ENCODE data around the gene CMTM3. TPM values are rescaled to one million over a fixed set of nuclear protein-coding genes. Genes with fewer than 3 reads are reported as not detected.

CMTM3 gene
- total and polyA plus RNA-seq, 9 of the 15 experiments (the other 6 are each of a cell fraction or from before 2014, with no cell fraction given): 4.6 to 33.4 (median 17.5) TPM

GRCh38 chr16:66617728-66618127 is 13.2 kb downstream of the CMTM3 start (continued):
- TF ChIP-seq ZNF609 (CRISPR knock-in tag; IDR thresholded peaks at IDR 0.05; ENCODE audit: borderline replicate concordance) (no peak), NBN (IDR thresholded peaks at IDR 0.05; ENCODE audit: low read depth) (0 out of 2 replicates have a peak, but pooled peaks have one; percentile 35), E4F1 (CRISPR knock-in tag; IDR thresholded peaks at IDR 0.05; ENCODE audit: borderline replicate concordance) (no peak), CBX5 (IDR thresholded peaks at IDR 0.05; ENCODE audit: borderline replicate concordance, low read depth) (no peak), PML (IDR thresholded peaks at IDR 0.05; ENCODE audit: low read length) (peak; percentile 88), KAT8 (IDR thresholded peaks at IDR 0.05; ENCODE audit: low read depth) (no peak), NRF1 (conservative IDR thresholded peaks at IDR 0.05 in 1 of 2, IDR thresholded peaks at IDR 0.05 in 1 of 2) (0 out of 4 replicates have a peak, but pooled peaks of 1 of the 2 experiments have one; percentile 11), GATAD2B (IDR thresholded peaks at IDR 0.05; ENCODE audit: borderline replicate concordance) (no peak), NFE2 (IDR thresholded peaks at IDR 0.05; ENCODE audit: low read depth) (0 out of 2 replicates have a peak, but pooled peaks have one; percentile 4), PURB (CRISPR knock-in tag; IDR thresholded peaks at IDR 0.05; ENCODE audit: low read depth) (no peak), TEAD1 (CRISPR knock-in tag; IDR thresholded peaks at IDR 0.05) (no peak), PCBP1 (IDR thresholded peaks at IDR 0.05; ENCODE audit: low read depth, low read length, poor library complexity, severe bottlenecking) (no peak), DMBX1 (CRISPR knock-in tag; IDR thresholded peaks at IDR 0.05; ENCODE audit: borderline replicate concordance) (peak; percentile 87; the same call in 1 of the 2 replicates), SMARCE1 (IDR thresholded peaks at IDR 0.05) (peak; percentile 71), FUS (optimal IDR thresholded peaks at IDR 0.05; ENCODE audit: low read depth, low read length) (no peak), ELK3 (CRISPR knock-in tag; IDR thresholded peaks at IDR 0.05) (no peak), ZNF583 (CRISPR knock-in tag; IDR thresholded peaks at IDR 0.05) (no peak)
- TF ChIP-seq, protein P1, sequence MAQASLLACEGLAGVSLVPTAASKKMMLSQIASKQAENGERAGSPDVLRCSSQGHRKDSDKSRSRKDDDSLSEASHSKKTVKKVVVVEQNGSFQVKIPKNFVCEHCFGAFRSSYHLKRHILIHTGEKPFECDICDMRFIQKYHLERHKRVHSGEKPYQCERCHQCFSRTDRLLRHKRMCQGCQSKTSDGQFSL (CRISPR knock-in tag; IDR thresholded peaks at IDR 0.05): no peak
- TF ChIP-seq, protein P1 (tag; IDR thresholded peaks at IDR 0.05): no peak
